G401 (cell line): Measurements from ENCODE around the gene CCDC175. TPM values are rescaled to one million over a fixed set of nuclear protein-coding genes. Genes with fewer than 3 reads are reported as not detected.

Experiments used
- total RNA-seq: library from RNA; depleted of rRNA; stranded (reverse); fragments of >200 nt; shearing (Covaris generic); gene quantifications from 2 replicates; pipeline ENCODE4 v1.2.3, GENCODE V29; 2014; rRNA removed

The CCDC175 gene
- total RNA-seq, 1 experiment from 2014 or later: not detected

Other genes starting within 250 kb of the CCDC175 start
- gene GPR135, start 111.4 kb downstream of the CCDC175 start, total RNA-seq: 0.06 and 0.71 TPM in 2 replicates
- gene L3HYPDH, start 92.4 kb downstream of the CCDC175 start, total RNA-seq: 19.4 and 26.6 TPM in 2 replicates
- 77.3 and 89.4 TPM in 2 replicates for gene JKAMP, start 92.3 kb downstream of the CCDC175 start, total RNA-seq